Lower leg skin (tissue), 4 donors: ENCODE data around the gene SERHL2. TPM values are rescaled to one million over a fixed set of nuclear protein-coding genes. Genes with fewer than 3 reads are reported as not detected.
"Not testable (repeated sequence)": the region's sequence is repeated elsewhere in the genome, so short reads cannot be mapped to it uniquely, and the experiment has no call there.

Experiments used
- DNase-seq, 2 donors: peaks; one replicate each; pipeline ENCODE4 v3.0.0-alpha.2; 2019; ENCODE audit warnings: low spot score in 2 of 2
- H3K4me3 ChIP-seq: fragments of 200-600 bp; sonication (generic); 2 replicates; pipeline ENCODE4 v1.5.1; 2017; ENCODE audit warnings: mild to moderate bottlenecking, low read depth; ENCODE audit not compliant: poor library complexity, severe bottlenecking
- POLR2A ChIP-seq, 2 donors: fragments of 450-650 bp; IDR thresholded peaks; one replicate each; pipeline ENCODE4 v1.6.1; 2016 to 2017; ENCODE audit warnings: antibody characterized with exemption in 2 of 2, mild to moderate bottlenecking in 1 of 2, moderate library complexity in 1 of 2
- WGBS, 2 donors: methylation state at CpG; one replicate each; pipeline ENCODE4 v1.1.5; 2018; 5-methylcytosine and 5-hydroxymethylcytosine counted together
- intact Hi-C: fragments of 100-400 bp; cut with DNase I; formaldehyde crosslinking; loops from one replicate; pipeline ENCODE4 v1.15.0; 2023; ENCODE audit warnings: low total_unique reads
- total RNA-seq, 4 donors: library from RNA; depleted of rRNA; stranded (reverse); fragments of >200 nt; gene quantifications; one replicate each; pipeline ENCODE4 v1.1.0, GENCODE V29; 2016
- TF ChIP-seq, protein P1 (sequence below), 3 donors: fragments of 450-650 bp; IDR thresholded peaks; one replicate each; pipeline ENCODE4 v1.5.1; 2016; ENCODE audit warnings: antibody characterized with exemption in 3 of 3, mild to moderate bottlenecking in 3 of 3, moderate library complexity in 2 of 3

SERHL2 gene
- total RNA-seq, 4 donors from 2014 or later, result 13.1 to 39.5 (median 18.2) TPM

DNA sequence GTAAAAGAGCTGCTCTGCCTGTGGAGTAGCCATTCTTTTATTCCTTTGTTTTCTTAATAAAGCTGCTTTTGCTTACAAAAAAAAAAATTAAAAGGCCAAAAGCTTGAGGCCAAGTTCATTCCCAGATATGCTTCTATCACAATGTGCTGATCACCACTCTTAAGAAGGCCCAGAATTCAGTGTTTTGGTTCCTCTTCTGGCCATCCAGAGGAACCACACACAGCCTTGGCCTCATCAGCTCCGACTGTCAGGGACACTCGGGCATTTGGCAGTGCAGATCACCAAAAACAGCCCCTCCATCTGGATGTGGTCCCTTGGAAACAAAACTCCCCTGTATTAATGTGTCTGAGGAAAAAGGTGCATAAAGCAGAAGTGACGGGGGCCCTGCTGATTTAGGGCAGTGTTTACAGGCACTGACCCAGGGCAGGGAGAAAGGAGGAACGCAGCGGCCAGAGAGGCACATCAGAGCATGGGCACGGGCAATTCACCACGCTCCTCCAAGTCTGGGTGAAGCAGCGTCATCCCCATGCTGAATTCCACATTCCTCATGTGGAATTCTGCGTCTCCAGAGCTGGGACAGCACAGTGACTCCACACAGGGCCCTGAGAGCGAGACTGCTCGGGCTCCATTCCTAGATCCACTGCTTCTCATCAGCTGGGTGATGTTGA, 43.2 kb downstream of the SERHL2 start:
- H3K4me3 ChIP-seq, result no peak overlapping the region
- DNase-seq, result no peak
- no peak for TF ChIP-seq POLR2A (IDR thresholded peaks at IDR 0.05)
- TF ChIP-seq, protein P1, sequence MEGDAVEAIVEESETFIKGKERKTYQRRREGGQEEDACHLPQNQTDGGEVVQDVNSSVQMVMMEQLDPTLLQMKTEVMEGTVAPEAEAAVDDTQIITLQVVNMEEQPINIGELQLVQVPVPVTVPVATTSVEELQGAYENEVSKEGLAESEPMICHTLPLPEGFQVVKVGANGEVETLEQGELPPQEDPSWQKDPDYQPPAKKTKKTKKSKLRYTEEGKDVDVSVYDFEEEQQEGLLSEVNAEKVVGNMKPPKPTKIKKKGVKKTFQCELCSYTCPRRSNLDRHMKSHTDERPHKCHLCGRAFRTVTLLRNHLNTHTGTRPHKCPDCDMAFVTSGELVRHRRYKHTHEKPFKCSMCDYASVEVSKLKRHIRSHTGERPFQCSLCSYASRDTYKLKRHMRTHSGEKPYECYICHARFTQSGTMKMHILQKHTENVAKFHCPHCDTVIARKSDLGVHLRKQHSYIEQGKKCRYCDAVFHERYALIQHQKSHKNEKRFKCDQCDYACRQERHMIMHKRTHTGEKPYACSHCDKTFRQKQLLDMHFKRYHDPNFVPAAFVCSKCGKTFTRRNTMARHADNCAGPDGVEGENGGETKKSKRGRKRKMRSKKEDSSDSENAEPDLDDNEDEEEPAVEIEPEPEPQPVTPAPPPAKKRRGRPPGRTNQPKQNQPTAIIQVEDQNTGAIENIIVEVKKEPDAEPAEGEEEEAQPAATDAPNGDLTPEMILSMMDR (IDR thresholded peaks at IDR 0.05), result no peak
- intact Hi-C loops, result no loop called here
- 87 to 92% methylated on average over 11 of the region's 11 CpGs for WGBS, 2 donors

DNA sequence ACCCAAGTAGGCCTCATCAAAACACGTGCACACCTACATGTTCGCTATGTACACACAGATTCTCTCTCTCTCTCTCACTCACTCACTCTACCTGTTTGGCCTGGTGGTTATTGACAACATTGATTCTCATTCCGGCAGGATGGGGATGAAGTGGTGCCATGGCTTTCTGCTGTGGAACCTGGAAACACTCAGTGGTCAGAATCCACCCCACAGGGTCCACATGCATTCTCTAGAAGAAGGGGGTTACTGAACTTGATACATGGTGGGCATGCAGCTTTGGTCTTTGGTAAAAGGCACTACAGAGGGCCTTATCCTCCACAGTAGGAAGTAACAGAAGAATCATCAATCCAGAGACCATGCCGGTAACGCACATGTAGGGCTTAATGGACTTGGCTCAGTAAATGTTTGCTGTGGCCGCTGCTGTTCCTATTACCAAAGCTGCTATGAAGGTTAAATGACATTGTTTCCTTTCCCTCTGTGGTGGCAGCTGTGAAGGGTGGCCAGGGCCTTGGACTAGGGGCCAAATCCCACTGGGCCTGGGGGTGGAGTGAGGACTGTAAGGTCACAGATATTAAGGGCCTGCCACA, 48.2 kb downstream of the SERHL2 start:
- TF ChIP-seq, protein P1 (IDR thresholded peaks at IDR 0.05), result no peak
- TF ChIP-seq POLR2A (IDR thresholded peaks at IDR 0.05), result no peak
- no peak for DNase-seq
- intact Hi-C loops, result no loop called here
- no peak overlapping the region for H3K4me3 ChIP-seq
- 85 to 88% methylated on average over 6 of the region's 6 CpGs for WGBS, 2 donors

DNA sequence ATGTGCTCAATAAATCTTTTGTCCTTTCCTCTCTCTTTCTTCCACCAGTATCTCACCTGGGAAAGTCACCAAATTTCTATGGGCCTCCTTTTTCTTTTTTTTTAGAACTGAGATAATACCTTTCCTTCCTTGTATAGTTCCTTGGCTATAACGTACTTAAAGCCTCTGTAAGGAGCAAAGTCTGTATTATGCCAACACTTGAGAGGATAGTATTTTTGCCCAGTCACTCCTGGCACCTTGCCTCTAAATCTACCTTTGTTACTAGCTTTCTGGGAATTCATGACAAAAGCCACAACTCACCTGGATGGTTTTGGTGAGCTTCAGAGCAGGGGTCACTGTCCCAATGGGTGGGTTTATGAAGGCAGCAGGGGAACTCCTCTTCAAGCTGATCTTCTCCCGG, 48.7 kb downstream of the SERHL2 start:
- TF ChIP-seq, protein P1 (IDR thresholded peaks at IDR 0.05), result no peak
- no peak for TF ChIP-seq POLR2A (IDR thresholded peaks at IDR 0.05)
- no peak overlapping the region for H3K4me3 ChIP-seq
- intact Hi-C loops, result no loop called here
- WGBS, 2 donors, result 68 to 85% methylated on average over 2 of the region's 2 CpGs
- DNase-seq, result no peak

DNA sequence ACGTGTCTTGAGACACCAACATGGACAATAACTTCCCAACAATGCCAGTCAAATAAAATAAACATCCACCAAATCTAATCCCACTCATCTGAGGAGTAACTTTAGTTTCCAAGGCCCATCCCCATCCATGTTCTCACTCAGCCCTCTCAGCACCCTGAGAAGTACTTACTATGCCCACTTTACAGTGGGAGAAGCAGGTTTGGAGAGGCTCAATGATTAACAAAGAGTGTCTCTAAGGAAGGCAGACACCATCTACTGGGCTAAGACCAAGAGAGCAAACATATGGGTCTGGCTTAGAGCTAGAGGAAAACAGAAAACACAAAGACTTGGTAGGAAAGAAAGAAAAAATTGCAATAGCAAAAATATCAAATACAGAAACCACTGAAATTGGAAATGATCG, 49.7 kb downstream of the SERHL2 start:
- no peak overlapping the region for H3K4me3 ChIP-seq
- TF ChIP-seq POLR2A (IDR thresholded peaks at IDR 0.05), result no peak
- TF ChIP-seq, protein P1 (IDR thresholded peaks at IDR 0.05), result no peak
- whole genome bisulfite sequencing, 2 donors, result 86 to 95% methylated on average over 2 of the region's 2 CpGs
- intact Hi-C loops, result no loop called here
- no peak for DNase-seq

DNA sequence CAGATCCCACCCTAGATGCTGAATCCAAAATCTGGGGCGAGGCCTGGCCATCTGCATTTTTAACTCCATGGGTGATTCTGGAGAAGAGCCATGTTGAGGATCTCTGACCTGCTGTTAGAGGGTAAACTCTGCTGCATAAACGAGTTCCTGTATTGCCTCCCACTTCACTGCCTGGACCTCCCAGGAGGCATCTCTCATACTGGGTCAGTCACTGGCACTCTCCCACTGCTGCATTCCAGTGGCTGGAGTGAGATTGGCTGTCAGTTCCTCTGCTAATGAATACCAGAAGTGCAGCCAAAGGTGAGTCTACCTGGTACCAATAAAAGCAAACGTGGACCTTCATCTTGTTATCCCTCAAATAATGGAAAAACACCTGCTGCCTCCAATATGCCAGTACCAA, 50.6 kb downstream of the SERHL2 start:
- no peak overlapping the region for H3K4me3 ChIP-seq
- 42 to 69% methylated on average over 3 of the region's 3 CpGs for WGBS, 2 donors
- intact Hi-C loops, result no loop called here
- no peak for DNase-seq
- TF ChIP-seq POLR2A (IDR thresholded peaks at IDR 0.05), result no peak
- TF ChIP-seq, protein P1 (IDR thresholded peaks at IDR 0.05), result no peak

DNA sequence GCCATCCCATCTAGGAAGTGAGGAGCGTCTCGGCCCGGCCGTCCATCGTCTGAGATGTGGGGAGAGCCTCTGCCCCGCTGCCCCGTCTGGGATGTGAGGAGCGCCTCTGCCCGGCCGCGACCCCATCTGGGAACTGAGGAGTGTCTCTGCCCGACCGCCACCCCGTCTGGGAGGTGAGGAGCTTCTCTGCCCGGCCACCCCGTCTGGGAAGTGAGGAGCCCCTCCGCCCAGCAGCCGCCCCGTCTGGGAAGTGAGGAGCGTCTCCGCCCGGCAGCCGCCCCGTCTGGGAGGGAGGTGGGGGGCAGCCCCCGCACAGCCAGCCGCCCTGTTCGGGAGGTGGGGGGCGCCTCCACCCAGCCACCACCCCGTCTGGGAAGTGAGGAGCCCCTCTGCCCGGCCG, 53.9 kb downstream of the SERHL2 start:
- DNase-seq, intact Hi-C loops, H3K4me3 ChIP-seq: not testable (repeated sequence)
- 93 to 94% methylated on average over 15 to 31 of the region's 31 CpGs for WGBS, 2 donors
